BE2C (cell line): ENCODE data around the gene RNU1-3.
"Not testable (repeated sequence)": the region's sequence is repeated elsewhere in the genome, so short reads cannot be mapped to it uniquely, and the experiment has no call there.

Experiments
- DNase-seq: peaks from one replicate; pipeline ENCODE4 v3.0.0-alpha.2; 2020
- H3K27me3 ChIP-seq: fragments of 250-450 bp; sonication (Bioruptor Pico); 2 replicates; pipeline ENCODE4 v1.5.1; 2020; ENCODE audit warnings: mild to moderate bottlenecking
- H3K36me3 ChIP-seq: fragments of 250-450 bp; sonication (Bioruptor Pico); 2 replicates; pipeline ENCODE4 v1.5.1; 2020; ENCODE audit warnings: mild to moderate bottlenecking
- H3K4me1 ChIP-seq: fragments of 250-450 bp; sonication (Bioruptor Pico); 2 replicates; pipeline ENCODE4 v1.5.1; 2020
- H3K4me3 ChIP-seq: 2 replicates; pipeline ENCODE4 v1.5.1; 2011; ENCODE audit warnings: low read depth, low read length
- H3K9me3 ChIP-seq: fragments of 250-450 bp; sonication (Bioruptor Pico); 2 replicates; pipeline ENCODE4 v1.5.1; 2020
- TF ChIP-seq, protein P1 (sequence below): IDR thresholded peaks from 2 replicates; pipeline ENCODE4 v1.5.1; 2012; ENCODE audit warnings: mild to moderate bottlenecking, low read depth, low read length

Gene RNU1-3

DNA sequence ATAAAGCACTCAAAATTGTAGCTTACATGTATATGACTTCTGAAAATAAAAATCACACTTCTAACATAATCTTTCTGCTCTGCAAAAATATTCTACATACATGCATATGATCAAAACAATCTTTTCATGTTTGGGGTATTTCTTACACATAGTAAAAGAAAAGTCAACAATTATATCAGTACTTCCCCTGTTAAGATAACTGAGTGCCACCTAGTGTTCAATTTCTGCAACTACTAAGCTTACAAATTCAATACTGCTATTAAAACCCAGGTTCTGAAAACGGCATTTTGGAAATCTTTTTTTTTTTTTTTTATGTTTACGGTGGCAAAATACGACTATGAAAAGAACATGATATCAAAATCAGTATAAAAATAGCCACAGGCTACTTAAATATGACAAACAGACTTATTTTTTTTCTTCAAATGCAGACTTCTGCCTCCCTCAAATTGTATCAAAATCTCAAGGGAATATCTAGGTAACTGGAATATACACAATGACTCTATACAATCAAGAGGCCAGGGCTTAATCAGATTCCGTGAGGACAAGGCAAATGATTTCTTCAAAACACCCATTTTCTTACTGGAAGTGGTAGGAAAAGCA lies 18.1 kb upstream of the RNU1-3 start:
- H3K27me3 ChIP-seq, H3K9me3 ChIP-seq, H3K4me3 ChIP-seq, DNase-seq, H3K4me1 ChIP-seq, H3K36me3 ChIP-seq: not testable (repeated sequence)
- TF ChIP-seq, protein P1, sequence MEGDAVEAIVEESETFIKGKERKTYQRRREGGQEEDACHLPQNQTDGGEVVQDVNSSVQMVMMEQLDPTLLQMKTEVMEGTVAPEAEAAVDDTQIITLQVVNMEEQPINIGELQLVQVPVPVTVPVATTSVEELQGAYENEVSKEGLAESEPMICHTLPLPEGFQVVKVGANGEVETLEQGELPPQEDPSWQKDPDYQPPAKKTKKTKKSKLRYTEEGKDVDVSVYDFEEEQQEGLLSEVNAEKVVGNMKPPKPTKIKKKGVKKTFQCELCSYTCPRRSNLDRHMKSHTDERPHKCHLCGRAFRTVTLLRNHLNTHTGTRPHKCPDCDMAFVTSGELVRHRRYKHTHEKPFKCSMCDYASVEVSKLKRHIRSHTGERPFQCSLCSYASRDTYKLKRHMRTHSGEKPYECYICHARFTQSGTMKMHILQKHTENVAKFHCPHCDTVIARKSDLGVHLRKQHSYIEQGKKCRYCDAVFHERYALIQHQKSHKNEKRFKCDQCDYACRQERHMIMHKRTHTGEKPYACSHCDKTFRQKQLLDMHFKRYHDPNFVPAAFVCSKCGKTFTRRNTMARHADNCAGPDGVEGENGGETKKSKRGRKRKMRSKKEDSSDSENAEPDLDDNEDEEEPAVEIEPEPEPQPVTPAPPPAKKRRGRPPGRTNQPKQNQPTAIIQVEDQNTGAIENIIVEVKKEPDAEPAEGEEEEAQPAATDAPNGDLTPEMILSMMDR = peak; percentile 9; the same call in 1 of the 2 replicates

DNA sequence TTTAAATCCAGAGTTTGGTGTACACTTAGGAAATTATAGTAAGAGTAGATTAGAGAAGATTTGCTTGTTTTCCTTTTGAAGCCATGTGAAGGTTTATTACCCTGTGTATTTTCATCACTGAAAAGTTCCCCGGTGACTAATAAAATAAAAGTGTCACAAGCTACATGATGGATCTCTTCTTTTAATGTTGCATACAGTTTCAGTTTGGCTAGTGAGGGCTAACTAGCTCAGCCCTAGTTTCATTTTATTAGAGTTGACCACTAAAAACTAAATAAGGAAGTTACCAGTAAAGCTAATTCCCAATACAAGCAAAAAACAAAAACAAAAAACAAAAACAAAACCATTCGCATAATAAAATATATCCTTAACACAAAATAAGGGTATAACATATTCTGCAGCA lies 17.4 kb upstream of the RNU1-3 start:
- H3K9me3 ChIP-seq, H3K27me3 ChIP-seq, H3K4me3 ChIP-seq, DNase-seq, H3K4me1 ChIP-seq, H3K36me3 ChIP-seq: not testable (repeated sequence)

DNA sequence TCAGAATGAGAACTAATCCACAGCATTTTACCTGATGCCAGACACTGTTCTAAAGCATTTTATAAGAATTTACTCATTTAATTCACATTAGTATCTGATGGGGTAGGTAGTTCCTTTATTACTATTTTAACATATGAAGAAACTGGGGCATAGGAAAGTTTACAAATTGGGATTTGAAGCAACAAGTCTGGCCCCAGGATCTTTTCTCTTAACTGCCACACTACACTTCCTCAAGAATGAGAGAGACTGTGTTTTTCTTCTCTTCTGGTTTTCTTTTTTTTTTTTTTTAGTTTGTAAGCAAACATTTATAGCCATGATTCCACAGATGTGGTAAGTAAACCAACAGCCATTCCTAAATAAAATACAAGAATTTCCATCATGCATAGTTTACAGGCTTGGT lies 16.1 kb upstream of the RNU1-3 start:
- not testable (repeated sequence) for H3K36me3 ChIP-seq, H3K4me1 ChIP-seq, H3K9me3 ChIP-seq, H3K27me3 ChIP-seq, DNase-seq, H3K4me3 ChIP-seq

DNA sequence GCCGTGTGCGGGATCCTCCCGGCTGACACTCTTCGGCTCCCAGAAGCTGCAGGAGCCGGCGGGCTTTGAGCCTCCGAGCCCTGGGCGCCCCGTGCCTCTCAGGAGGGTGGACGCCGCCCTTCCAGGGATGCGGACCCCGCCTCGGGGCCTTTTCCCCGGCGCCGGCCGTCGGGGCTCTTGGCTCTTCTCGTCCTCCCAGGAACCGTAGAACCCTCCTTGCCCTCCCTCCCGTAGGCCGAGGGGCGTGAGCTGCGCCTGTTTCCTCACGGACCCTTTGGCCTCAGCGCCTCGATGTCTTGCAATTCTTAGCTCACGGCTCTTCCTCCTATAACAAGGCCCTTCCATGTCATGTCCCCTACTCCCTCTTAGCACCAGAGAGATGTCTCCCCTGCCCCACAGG lies 13.6 kb upstream of the RNU1-3 start:
- not testable (repeated sequence) for H3K4me3 ChIP-seq, H3K36me3 ChIP-seq, H3K4me1 ChIP-seq, H3K9me3 ChIP-seq, H3K27me3 ChIP-seq, DNase-seq

DNA sequence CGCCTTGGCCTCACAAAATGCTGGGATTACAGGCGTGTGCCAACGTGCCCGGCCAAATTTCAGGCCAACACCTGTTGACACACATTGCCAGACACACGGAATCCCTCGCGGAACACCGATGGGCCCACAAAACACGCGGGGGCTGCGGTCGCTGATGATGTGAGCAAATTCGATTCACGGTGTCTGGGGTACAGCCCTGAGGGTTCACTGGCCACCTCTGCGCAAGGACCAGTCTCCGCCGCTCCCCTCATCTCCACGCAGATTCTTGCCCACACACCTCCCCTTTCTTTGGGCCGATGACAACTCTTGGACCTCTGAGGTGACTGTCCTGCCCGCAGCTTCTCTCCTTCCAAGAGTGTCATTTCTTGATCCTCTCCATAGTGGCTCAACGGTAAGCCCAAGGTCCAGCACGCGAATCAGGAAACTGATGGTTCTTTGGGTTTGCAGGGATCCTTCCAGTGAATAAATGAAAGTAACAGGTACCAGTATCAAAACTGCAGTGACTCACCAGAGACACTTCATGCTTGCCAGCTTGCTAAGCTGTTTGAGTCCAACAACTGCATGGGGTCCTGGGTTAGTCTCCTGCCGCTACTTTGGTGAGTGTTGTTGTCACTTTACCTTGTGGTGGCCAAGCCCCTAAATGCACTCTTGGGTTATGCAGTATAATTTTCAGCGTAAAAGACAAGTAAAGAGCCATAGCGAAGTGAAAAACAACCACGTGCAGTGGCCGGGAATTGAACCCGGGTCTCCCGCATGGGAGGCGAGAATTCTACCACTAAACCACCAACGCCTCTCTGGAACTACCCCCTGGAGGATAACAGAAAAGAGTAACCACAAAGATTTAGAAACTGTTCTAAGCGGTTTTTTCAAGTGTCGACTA lies 11.0 kb upstream of the RNU1-3 start:
- Histone ChIP-seq H3K4me3 (peak overlapping the region; percentile 43), H3K4me1 (no peaks in the 10 kb centered on the region), H3K36me3 (no peaks in the 10 kb centered on the region), H3K27me3 (no peaks in the 10 kb centered on the region), H3K9me3 (no peaks in the 10 kb centered on the region)
- DNase-seq = peak; percentile 70
- TF ChIP-seq, protein P1 = no peak

DNA sequence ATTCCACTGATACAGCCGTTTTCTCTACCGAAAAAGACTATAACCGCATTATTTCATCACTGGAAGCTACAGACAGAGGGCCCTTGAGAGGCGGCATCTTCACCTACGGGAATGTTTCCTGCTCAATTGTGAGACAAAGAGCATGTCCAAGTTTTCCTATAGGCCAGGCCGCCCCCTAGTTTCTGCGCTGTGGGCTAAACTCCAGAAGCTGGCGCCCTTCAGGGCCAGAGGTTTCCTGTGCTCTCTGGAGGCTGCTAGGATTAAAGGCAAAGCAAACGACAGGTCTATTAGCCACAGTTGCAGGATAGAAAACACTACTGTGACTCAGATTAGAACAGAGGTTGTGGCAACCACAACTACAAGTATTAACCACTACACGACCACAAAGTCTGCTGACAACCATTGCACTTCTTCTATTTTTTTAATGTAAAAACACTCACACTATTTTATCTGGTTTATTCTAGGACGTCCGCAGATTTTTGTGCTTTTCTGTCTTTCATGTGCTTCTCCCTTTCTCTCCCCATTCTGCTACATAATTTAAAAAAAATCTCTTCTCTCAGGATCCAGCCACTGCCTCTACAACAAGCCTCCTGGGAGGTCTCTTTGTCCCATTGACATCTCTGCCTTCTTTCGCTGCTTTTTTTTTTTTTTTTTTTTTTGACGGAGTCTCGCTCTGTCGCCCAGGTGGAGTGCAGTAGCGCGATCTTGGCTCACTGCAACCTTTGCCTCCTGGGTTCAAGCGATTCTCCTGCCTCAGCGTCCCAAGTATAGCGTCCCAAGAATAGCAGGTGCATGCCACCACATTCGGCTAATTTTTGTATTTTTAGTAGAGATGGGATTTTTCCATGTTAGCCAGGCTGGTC lies 10.1 kb upstream of the RNU1-3 start:
- not testable (repeated sequence) for H3K36me3 ChIP-seq, H3K4me1 ChIP-seq, H3K27me3 ChIP-seq, H3K4me3 ChIP-seq, H3K9me3 ChIP-seq
- TF ChIP-seq, protein P1 = 0 out of 2 replicates have a peak, but pooled peaks have one; percentile 4
- DNase-seq = peak; percentile 21

DNA sequence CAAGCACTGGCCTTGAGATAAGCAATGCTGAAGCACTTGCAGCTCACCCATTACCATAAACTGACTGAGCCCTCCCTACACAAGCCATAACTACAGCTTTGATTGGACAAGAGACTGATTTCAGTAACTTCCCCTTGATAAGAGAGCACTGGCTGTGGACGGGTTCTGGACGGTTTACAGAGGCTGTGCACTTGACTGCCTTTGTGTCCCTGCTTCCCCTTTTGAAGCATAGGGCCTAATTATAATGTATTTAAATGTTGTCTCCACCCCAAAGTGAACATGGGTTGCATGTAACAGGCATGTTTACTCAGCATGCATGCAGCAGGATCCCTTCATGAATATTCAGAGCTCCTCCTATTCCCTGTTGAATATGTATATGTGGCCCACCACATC lies 8.4 kb upstream of the RNU1-3 start:
- H3K36me3 ChIP-seq, H3K4me1 ChIP-seq, H3K9me3 ChIP-seq, H3K4me3 ChIP-seq, DNase-seq, H3K27me3 ChIP-seq: not testable (repeated sequence)

DNA sequence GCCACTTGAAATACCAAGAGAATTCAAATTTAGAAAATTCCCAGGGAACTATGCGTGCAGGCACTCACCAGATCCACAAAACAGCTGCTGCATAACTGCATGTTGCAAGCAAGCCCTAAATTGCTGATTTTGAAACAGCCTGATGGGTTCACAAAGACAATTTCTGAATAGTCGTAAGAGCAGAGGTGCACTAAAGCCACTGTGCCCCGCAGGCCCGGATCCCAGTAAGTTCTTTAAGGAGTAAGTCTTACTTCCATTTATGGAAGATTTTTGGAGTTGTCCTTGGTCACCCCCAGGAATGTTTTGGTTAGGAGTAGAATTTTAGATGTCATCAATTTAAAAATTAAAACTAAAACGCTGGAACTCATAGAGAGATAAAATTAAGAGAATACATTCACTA lies 7.2 kb upstream of the RNU1-3 start:
- DNase-seq, H3K36me3 ChIP-seq: not testable (repeated sequence)

DNA sequence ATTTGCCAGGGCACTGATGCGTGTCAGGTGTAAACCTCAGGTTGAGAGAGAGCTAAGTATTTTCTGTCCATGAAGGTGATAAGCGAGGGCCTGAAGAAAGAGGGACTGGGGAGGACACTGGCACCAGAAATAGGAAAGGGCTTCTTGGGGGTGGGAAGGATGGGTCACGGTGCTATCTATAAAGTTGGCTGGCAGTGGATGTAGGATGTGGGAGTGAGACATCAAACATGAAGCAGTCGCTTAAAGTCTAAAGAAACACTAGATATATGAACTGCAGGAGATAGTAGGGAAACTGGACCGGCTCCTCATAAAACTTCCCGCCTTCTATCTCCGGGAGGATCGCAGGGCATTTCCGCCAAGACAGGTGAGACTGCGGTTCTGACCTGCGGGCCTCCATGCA lies 912 bp downstream of the RNU1-3 start:
- not testable (repeated sequence) for H3K4me3 ChIP-seq, H3K4me1 ChIP-seq, DNase-seq, H3K36me3 ChIP-seq, H3K9me3 ChIP-seq, H3K27me3 ChIP-seq

More for the DNA sequence above, 7.2 kb upstream of the RNU1-3 start:
- not testable (repeated sequence) for H3K9me3 ChIP-seq, H3K27me3 ChIP-seq, H3K4me3 ChIP-seq, H3K4me1 ChIP-seq

DNA sequence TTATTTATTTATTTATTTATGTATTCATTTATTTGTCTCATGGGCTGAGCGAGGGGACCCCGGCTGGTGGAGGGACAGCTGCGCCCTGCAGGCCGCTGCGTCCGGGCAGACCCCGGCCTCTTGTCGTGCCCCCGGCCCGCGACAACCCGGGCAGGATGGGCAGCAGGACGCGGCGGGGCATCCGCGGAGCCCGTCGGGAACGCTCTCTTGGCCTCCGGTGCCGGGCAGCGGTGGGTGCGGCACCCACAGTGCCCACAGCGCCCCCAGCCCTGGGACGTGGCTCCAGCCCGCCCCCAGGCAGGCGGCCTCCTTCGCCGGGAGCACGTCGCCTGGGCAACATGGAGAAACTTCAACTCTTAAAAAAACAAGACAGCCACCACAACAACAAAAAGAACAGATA lies 8.5 kb downstream of the RNU1-3 start:
- H3K36me3 ChIP-seq, DNase-seq, H3K27me3 ChIP-seq, H3K4me1 ChIP-seq, H3K9me3 ChIP-seq, H3K4me3 ChIP-seq: not testable (repeated sequence)

DNA sequence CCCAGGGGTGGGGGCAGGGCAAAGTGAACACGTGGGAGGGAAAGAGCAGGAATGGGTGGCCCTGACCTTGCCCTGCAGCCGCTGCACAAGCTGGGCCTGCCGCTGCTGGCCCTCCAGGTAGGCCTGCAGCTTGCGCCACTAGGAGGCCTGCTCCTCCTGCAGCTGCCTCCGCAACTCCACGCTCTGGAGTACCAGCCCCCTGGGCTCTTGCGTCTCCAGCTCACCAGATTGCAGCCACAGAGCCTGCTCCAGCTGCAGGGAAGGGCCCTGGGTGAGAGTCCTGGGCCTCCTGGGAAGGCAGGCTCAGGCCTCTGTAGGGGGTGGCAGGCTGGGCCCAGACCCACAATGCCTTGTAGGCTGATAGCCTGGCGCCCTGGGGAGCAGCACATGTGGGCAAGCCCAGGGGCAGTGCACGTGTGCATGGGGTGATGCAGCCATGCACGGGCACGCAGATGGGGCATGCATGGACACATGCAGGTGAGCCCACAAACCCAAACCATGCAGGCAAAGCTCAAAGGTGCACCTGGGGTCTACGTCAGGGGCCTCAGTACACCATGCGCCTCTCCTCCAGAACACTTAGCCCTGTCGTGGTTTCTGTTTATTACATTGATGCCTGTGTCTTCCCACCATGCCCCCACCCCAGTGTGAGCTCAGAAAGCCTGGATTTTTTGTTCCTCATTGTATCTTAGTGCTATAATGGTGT lies 9.6 kb downstream of the RNU1-3 start:
- not testable (repeated sequence) for H3K9me3 ChIP-seq, DNase-seq, H3K4me3 ChIP-seq, H3K36me3 ChIP-seq, H3K27me3 ChIP-seq, H3K4me1 ChIP-seq
